HUES64 (cell line): ENCODE measurements around the gene CD59.
"Not testable (repeated sequence)": the region's sequence is repeated elsewhere in the genome, so short reads cannot be mapped to it uniquely, and the experiment has no call there.

Experiments used
- H3K27ac ChIP-seq: 2 replicates; pipeline ENCODE4 v1.7.0; 2013; ENCODE audit warnings: low read depth, low read length, inconsistent platforms
- H3K27me3 ChIP-seq: 2 replicates; pipeline ENCODE4 v1.6.1; 2013; ENCODE audit warnings: mild to moderate bottlenecking, low read length; ENCODE audit not compliant: insufficient read depth
- H3K36me3 ChIP-seq: 2 replicates; pipeline ENCODE4 v1.6.1; 2013; ENCODE audit warnings: mild to moderate bottlenecking, low read length; ENCODE audit not compliant: insufficient read depth
- H3K4me1 ChIP-seq: 2 replicates; pipeline ENCODE4 v1.6.1; 2013; ENCODE audit warnings: mild to moderate bottlenecking, low read length, moderate library complexity; ENCODE audit not compliant: insufficient read depth
- H3K4me3 ChIP-seq: 2 replicates; pipeline ENCODE4 v1.5.1; 2013; ENCODE audit warnings: mild to moderate bottlenecking, low read length, moderate library complexity
- H3K9ac ChIP-seq: 2 replicates; pipeline ENCODE4 v1.6.1; 2013; ENCODE audit warnings: mild to moderate bottlenecking, low read depth, low read length
- H3K9me3 ChIP-seq: 2 replicates; pipeline ENCODE4 v1.6.1; 2013; ENCODE audit warnings: low read depth, low read length; ENCODE audit not compliant: insufficient read depth
- WGBS: fragments of 150-250, 120-280 bp; methylation state at CpG from one replicate; pipeline ENCODE4 v1.1.7; 2013; ENCODE audit warnings: missing lambda C conversion rate; 5-methylcytosine and 5-hydroxymethylcytosine counted together

CD59 gene

GRCh38 chr11:33678616-33679015, 57.6 kb downstream of the CD59 start:
- not testable (repeated sequence) for H3K27ac ChIP-seq, H3K9ac ChIP-seq, H3K27me3 ChIP-seq, H3K4me3 ChIP-seq, H3K4me1 ChIP-seq, H3K36me3 ChIP-seq, H3K9me3 ChIP-seq
- 100% methylated on average over 1 of the region's 1 CpG for WGBS

DNA sequence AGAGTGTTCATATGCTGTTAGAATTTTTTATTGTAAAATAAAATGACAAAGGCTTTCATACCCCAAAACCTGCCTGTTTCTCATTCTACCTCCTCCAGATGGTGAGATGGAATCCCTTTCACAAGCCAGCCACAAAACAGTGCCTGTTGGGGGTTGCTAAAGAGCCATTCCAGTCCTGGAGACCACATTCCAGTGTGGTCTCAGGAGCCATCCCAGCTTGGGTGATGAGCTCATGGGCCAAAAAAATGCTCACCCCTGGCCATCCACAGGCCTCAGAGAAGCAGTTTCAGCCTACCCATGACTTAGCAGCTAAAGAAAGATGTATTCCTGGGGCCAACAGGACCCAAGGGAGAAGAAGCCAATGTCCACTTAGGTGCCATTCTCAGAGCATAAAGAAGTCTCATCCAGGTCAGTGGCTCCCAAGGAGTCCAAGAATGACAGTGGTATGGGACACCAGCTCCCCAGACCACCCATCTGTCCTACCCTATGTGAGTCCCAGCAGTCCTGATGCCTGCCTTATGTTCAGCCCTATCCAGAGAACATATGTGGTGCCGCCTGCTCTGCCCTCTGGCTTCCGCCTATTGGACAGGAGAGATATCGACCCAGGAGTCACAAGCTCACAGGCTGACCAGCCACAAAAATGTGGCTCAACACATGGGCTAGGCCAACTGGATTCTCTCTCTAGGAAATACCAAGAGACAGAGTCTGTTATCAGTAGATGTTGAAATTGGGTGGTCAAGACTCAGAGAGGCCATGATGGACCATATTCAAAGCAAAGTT, 62.0 kb downstream of the CD59 start:
- H3K9ac ChIP-seq, result no peak overlapping the region
- WGBS, result over 99% methylated on average over 3 of the region's 3 CpGs

GRCh38 chr11:33672273-33672672, 64.0 kb downstream of the CD59 start:
- Histone ChIP-seq H3K4me1 (peaks cover 18% of the 10 kb centered on the region), H3K27ac (no peak overlapping the region), H3K4me3 (no peak overlapping the region), H3K36me3 (no peaks in the 10 kb centered on the region), H3K9ac (no peak overlapping the region), H3K27me3 (no peaks in the 10 kb centered on the region), H3K9me3 (no peaks in the 10 kb centered on the region)
- WGBS, result 96% methylated on average over 4 of the region's 4 CpGs

More for the DNA sequence above, 62.0 kb downstream of the CD59 start:
- no peaks in the 10 kb centered on the region for H3K36me3 ChIP-seq
- H3K4me1 ChIP-seq, result peaks cover 4% of the 10 kb centered on the region
- H3K9me3 ChIP-seq, result no peaks in the 10 kb centered on the region
- H3K4me3 ChIP-seq, result no peak overlapping the region
- no peaks in the 10 kb centered on the region for H3K27me3 ChIP-seq
- no peak overlapping the region for H3K27ac ChIP-seq

GRCh38 chr11:33670250-33671011, 65.8 kb downstream of the CD59 start:
- 92% methylated on average over 5 of the region's 5 CpGs for WGBS
- Histone ChIP-seq H3K27ac (no peak overlapping the region), H3K27me3 (no peaks in the 10 kb centered on the region)

GRCh38 chr11:33669598-33670249, 66.5 kb downstream of the CD59 start:
- Histone ChIP-seq H3K36me3 (no peaks in the 10 kb centered on the region), H3K9me3 (peaks cover 7% of the 10 kb centered on the region), H3K27me3 (no peaks in the 10 kb centered on the region), H3K27ac (no peak overlapping the region), H3K4me3 (no peak overlapping the region), H3K4me1 (peaks cover 18% of the 10 kb centered on the region), H3K9ac (no peak overlapping the region)
- WGBS, result 95% methylated on average over 5 of the region's 5 CpGs

More at GRCh38 chr11:33670250-33671011, 65.8 kb downstream of the CD59 start:
- Histone ChIP-seq H3K4me1 (peaks cover 18% of the 10 kb centered on the region), H3K9ac (no peak overlapping the region), H3K9me3 (0 out of 2 replicates have a peak, but pooled peaks cover under 1% of the 10 kb centered on the region), H3K36me3 (no peaks in the 10 kb centered on the region), H3K4me3 (no peak overlapping the region)

GRCh38 chr11:33668951-33669596, 67.1 kb downstream of the CD59 start:
- WGBS, result 89% methylated on average over 6 of the region's 6 CpGs
- Histone ChIP-seq H3K4me3 (no peak overlapping the region), H3K4me1 (peaks cover 18% of the 10 kb centered on the region), H3K27me3 (no peaks in the 10 kb centered on the region), H3K9ac (no peak overlapping the region), H3K9me3 (peaks cover 9% of the 10 kb centered on the region), H3K27ac (peak overlapping the region; percentile 61; the same call in 1 of the 2 replicates), H3K36me3 (no peaks in the 10 kb centered on the region)

DNA sequence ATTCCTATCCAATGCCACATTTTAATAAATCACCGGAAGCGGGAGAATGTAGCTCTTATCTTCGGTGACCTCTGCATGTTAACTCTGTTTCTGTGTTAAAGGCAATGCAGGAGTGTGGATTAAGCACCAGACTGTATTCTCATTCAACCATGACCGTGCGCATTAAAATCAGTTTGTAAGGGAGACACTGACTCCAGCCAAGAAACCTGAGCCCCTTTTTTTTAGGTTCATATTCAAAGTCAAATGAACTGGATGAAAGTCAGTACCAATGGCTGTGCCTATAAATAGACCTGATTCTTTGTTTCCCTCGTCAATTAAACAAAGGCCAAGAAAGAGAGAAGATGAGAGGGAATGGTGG, 67.8 kb downstream of the CD59 start:
- peaks cover 9% of the 10 kb centered on the region for H3K9me3 ChIP-seq
- H3K4me3 ChIP-seq, result no peak overlapping the region
- no peak overlapping the region for H3K9ac ChIP-seq
- 73% methylated on average over 6 of the region's 6 CpGs for WGBS
- H3K27ac ChIP-seq, result peak overlapping the region; percentile 61; the same call in 1 of the 2 replicates
- peaks cover 18% of the 10 kb centered on the region for H3K4me1 ChIP-seq
- H3K36me3 ChIP-seq, result no peaks in the 10 kb centered on the region
- H3K27me3 ChIP-seq, result no peaks in the 10 kb centered on the region

GRCh38 chr11:33667819-33668467, 68.3 kb downstream of the CD59 start:
- peaks cover 9% of the 10 kb centered on the region for H3K9me3 ChIP-seq
- no peak overlapping the region for H3K4me3 ChIP-seq
- WGBS, result 93% methylated on average over 18 of the region's 18 CpGs
- H3K36me3 ChIP-seq, result no peaks in the 10 kb centered on the region
- no peak overlapping the region for H3K9ac ChIP-seq
- no peaks in the 10 kb centered on the region for H3K27me3 ChIP-seq
- H3K27ac ChIP-seq, result peak overlapping the region; percentile 39; the same call in 1 of the 2 replicates
- H3K4me1 ChIP-seq, result peaks cover 18% of the 10 kb centered on the region

- no peak overlapping the region for H3K4me3 ChIP-seq
- no peaks in the 10 kb centered on the region for H3K36me3 ChIP-seq
- H3K9me3 ChIP-seq, result peaks cover 9% of the 10 kb centered on the region
- H3K4me1 ChIP-seq, result peaks cover 23% of the 10 kb centered on the region
- H3K9ac ChIP-seq, result no peak overlapping the region
- 94% methylated on average over 6 of the region's 6 CpGs for WGBS
- H3K27ac ChIP-seq, result no peak overlapping the region
- no peaks in the 10 kb centered on the region for H3K27me3 ChIP-seq
These were observed 70.7 kb downstream of the CD59 start for GRCh38 chr11:33665350-33666106.

- Histone ChIP-seq H3K9ac (no peak overlapping the region), H3K36me3 (no peaks in the 10 kb centered on the region), H3K4me1 (peaks cover 23% of the 10 kb centered on the region), H3K4me3 (no peak overlapping the region), H3K27me3 (no peaks in the 10 kb centered on the region), H3K27ac (no peak overlapping the region), H3K9me3 (peaks cover 9% of the 10 kb centered on the region)
- 93% methylated on average over 4 of the region's 4 CpGs for WGBS
These were observed 71.4 kb downstream of the CD59 start for GRCh38 chr11:33664827-33665226.
